ENCODE measurements around the gene NALCN. TPM values are rescaled to one million over a fixed set of nuclear protein-coding genes. Genes with fewer than 3 reads are reported as not detected.

NALCN gene
- total and polyA plus RNA-seq, 10 donors = 0.02 to 0.13 (median 0.09) TPM; not detected in 2

DNA sequence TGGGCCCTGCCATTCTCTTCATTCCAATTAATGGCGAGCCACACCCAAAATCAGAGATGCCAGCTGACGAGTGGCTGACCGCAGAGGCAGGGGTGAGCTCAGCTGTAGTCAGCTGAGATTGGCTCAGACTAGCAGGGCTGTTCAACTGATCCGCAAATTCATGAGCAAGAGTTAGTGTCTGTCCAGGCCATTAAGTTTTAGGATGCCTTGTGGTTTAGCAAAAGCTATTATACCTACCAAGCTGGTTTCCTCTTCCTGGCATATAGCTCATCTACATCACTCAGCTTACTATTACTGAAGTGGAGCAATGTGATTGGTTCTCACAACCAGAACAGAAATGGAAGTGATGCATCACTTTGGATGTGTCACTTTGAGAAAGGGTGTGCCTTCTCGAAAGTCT lies 148.7 kb downstream of the NALCN start:
- 85 to 93% (median 88%) methylated on average over 5 of the region's 5 CpGs for WGBS, 5 donors
- DNase-seq = no peak
- Histone ChIP-seq H3K4me1 (no peaks in the 10 kb centered on the region), H3K9me3 (no peaks in the 10 kb centered on the region), H3K36me3 (no peaks in the 10 kb centered on the region), H3K4me3 (no peak overlapping the region), H3K27me3 (replicated peaks in 1 of 7) (no peaks in the 10 kb centered on the region), H3K27ac (no peak overlapping the region)
- intact Hi-C loops (cut with DNase I; ENCODE audit: low total_unique reads) = no loop called here
- no peak for TF ChIP-seq POLR2A (IDR thresholded peaks at IDR 0.05)
- TF ChIP-seq, protein P1, sequence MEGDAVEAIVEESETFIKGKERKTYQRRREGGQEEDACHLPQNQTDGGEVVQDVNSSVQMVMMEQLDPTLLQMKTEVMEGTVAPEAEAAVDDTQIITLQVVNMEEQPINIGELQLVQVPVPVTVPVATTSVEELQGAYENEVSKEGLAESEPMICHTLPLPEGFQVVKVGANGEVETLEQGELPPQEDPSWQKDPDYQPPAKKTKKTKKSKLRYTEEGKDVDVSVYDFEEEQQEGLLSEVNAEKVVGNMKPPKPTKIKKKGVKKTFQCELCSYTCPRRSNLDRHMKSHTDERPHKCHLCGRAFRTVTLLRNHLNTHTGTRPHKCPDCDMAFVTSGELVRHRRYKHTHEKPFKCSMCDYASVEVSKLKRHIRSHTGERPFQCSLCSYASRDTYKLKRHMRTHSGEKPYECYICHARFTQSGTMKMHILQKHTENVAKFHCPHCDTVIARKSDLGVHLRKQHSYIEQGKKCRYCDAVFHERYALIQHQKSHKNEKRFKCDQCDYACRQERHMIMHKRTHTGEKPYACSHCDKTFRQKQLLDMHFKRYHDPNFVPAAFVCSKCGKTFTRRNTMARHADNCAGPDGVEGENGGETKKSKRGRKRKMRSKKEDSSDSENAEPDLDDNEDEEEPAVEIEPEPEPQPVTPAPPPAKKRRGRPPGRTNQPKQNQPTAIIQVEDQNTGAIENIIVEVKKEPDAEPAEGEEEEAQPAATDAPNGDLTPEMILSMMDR (IDR thresholded peaks at IDR 0.05 in 8 of 11, conservative IDR thresholded peaks at IDR 0.05 in 3 of 11) = no peak
- TF ChIP-seq POLR2AphosphoS5 (IDR thresholded peaks at IDR 0.05) = no peak

DNA sequence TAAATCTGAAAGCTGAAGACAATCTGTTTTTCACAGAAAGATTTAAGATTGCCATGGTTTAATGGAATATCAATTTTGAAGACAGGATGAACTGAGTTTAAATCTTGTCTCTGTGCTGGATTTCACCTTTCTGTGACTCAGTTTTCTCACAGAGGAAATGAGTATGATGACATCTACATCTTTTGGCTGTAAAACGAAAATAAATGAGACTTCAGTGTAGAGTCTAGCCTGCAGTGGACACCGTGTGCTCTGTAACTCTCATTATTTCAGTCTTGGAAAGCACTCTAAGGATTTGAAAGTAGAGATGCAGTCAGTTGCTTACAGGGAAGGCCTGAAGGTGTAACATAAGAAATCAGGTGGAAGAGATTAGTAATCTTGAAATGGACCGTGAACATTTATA lies 150.4 kb downstream of the NALCN start:
- no peaks in the 10 kb centered on the region for H3K9me3 ChIP-seq
- intact Hi-C loops (cut with DNase I; ENCODE audit: low total_unique reads) = no loop called here
- no peak overlapping the region for H3K27ac ChIP-seq
- no peaks in the 10 kb centered on the region for H3K36me3 ChIP-seq
- no peak overlapping the region for H3K4me3 ChIP-seq
- no peaks in the 10 kb centered on the region for H3K27me3 ChIP-seq (replicated peaks in 1 of 7)
- DNase-seq = no peak
- WGBS, 5 donors = 69 to 85% (median 78%) methylated on average over 3 of the region's 3 CpGs
- no peaks in the 10 kb centered on the region for H3K4me1 ChIP-seq
- TF ChIP-seq POLR2A (IDR thresholded peaks at IDR 0.05) = no peak

DNA sequence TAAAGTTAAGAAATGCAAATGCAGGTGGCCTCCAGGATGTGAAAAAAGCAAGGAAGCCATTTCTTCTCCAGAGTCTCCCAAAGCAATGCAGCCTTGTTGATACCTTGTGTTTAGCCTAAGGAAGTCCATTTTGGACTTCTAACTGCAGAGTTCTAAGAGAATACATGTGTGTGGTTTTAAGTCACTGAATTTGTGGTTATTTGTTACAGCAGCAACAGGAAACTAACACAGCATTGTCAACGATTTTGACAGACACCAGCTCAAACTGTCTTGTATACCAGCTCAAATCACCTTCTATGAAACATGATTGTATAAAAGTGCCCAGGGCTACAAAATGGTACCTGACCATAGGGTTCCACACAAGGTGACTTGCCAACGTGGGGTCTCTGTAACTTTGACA lies 151.4 kb downstream of the NALCN start:
- no peak for DNase-seq
- intact Hi-C loops (cut with DNase I; ENCODE audit: low total_unique reads) = no loop called here
- no peaks in the 10 kb centered on the region for H3K36me3 ChIP-seq
- H3K4me3 ChIP-seq = no peak overlapping the region
- no peaks in the 10 kb centered on the region for H3K4me1 ChIP-seq
- no peaks in the 10 kb centered on the region for H3K27me3 ChIP-seq (replicated peaks in 1 of 7)
- 44 to 58% (median 53%) methylated on average over 2 of the region's 2 CpGs for WGBS, 5 donors
- TF ChIP-seq POLR2AphosphoS5 (IDR thresholded peaks at IDR 0.05) (no peak), POLR2A (IDR thresholded peaks at IDR 0.05) (no peak)
- TF ChIP-seq, protein P1 (IDR thresholded peaks at IDR 0.05 in 8 of 11, conservative IDR thresholded peaks at IDR 0.05 in 3 of 11) = no peak
- no peaks in the 10 kb centered on the region for H3K9me3 ChIP-seq
- H3K27ac ChIP-seq = no peak overlapping the region

DNA sequence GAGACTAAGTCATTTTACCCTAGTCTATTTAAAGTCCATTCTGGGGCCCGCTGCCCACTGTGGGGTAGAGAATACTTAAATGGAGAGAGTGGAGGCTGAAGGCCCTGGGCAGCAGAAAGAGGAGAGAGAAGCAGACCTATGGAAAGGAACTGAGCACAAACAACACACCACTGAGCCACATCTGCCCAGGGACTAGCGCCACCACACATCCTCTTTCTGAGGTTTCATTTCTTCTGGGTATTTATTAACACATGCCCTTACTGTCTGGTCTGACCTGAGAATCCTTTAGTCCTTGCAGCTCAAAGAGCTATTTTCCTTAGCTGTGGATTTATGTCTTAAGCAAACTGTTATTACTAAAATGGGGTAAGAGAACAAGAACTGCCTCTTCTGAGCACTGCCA lies 154.0 kb downstream of the NALCN start:
- Histone ChIP-seq H3K4me1 (no peaks in the 10 kb centered on the region), H3K27ac (no peak overlapping the region), H3K9me3 (no peaks in the 10 kb centered on the region), H3K36me3 (no peaks in the 10 kb centered on the region), H3K4me3 (no peak overlapping the region), H3K27me3 (replicated peaks in 1 of 7) (no peaks in the 10 kb centered on the region)
- DNase-seq = no peak
- WGBS, 5 donors = 70 to 76% (median 72%) methylated on average over 2 of the region's 2 CpGs
- TF ChIP-seq POLR2A (IDR thresholded peaks at IDR 0.05) (no peak), POLR2AphosphoS5 (IDR thresholded peaks at IDR 0.05) (no peak)
- TF ChIP-seq, protein P1 (IDR thresholded peaks at IDR 0.05 in 8 of 11, conservative IDR thresholded peaks at IDR 0.05 in 3 of 11) = no peak
- intact Hi-C loops (cut with DNase I; ENCODE audit: low total_unique reads) = no loop called here

DNA sequence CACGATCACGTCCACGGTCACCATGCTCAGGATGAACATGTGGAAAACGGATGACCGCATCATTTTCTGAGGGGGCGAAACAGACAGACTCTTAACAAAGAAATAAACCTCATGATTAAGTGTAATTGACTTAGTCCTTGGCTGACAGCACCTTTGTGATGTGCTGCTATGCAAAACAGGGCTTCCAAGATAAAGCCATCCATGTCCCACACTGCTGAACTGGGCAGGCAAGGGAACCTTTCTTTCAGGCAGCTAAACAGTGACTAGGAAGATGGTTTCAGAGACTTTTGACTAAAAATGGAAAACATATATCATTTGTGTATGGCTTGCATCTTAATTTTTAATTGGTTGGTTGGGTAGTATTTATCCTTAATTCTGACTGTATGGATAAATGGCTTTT lies 157.8 kb downstream of the NALCN start:
- WGBS, 5 donors = 88 to 94% (median 89%) methylated on average over 6 of the region's 6 CpGs
- TF ChIP-seq, protein P1 (IDR thresholded peaks at IDR 0.05 in 8 of 11, conservative IDR thresholded peaks at IDR 0.05 in 3 of 11) = no peak
- no peak for TF ChIP-seq POLR2A (IDR thresholded peaks at IDR 0.05)
- TF ChIP-seq POLR2AphosphoS5 (IDR thresholded peaks at IDR 0.05) = no peak
- H3K4me1 ChIP-seq = no peaks in the 10 kb centered on the region
- intact Hi-C loops (cut with DNase I; ENCODE audit: low total_unique reads) = no loop called here
- no peak overlapping the region for H3K27ac ChIP-seq
- no peaks in the 10 kb centered on the region for H3K9me3 ChIP-seq
- no peak overlapping the region for H3K4me3 ChIP-seq
- no peak for DNase-seq
- H3K27me3 ChIP-seq (replicated peaks in 1 of 7) = no peaks in the 10 kb centered on the region
- H3K36me3 ChIP-seq = no peaks in the 10 kb centered on the region
